Stimulated activated CD4-positive, alpha-beta T cell treated with anti-CD3 and anti-CD28 coated beads, Interleukin-4, amount 100 ng/mL, for 1 hour (primary cell): ENCODE results near the gene NUB1.

Source experiments
- DNase-seq: peaks from one replicate; pipeline ENCODE4 v3.0.0-alpha.2; 2020

Gene NUB1

GRCh38 chr7:151348970-151349369 lies 7.4 kb downstream of the NUB1 start:
- no peak for DNase-seq

DNA sequence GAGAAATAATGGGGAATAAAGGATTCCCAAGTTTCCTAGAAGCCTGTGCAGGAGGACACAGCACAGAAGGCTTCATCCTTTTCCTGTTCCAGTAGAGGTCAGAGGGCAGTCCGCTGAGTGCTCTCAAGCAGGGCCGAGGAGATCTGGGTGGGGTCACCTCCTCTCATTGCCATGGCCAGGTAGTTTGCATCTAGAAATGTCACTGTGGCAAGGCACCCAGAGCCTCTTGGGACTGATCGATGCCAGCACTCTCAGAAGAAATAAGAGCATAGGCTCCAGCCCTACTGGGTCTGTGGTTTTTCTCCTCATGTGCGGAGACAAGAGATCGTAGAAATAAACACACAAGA lies 7.9 kb downstream of the NUB1 start:
- DNase-seq = no peak

- peak; percentile 58 for DNase-seq
Measured at GRCh38 chr7:151351027-151351426, 9.4 kb downstream of the NUB1 start.

DNA sequence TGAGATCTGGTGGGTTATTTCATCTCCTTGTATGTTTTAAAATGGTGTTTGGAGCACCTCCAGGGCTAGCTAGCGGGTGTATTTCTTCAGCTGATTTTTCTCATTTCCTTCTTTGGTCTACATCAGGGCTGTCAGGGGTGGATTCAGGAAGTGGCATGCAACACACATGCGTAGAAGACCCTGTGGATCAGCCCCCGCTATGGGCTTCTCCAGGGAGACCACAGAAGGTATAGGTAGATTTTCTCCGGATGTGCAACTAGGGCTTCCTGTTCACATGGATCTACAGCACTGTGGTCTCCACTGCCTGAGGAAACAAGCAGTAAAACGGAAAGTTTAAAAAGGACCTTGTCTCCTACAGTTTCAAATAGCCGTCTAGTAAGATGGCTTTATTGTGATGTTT lies 10.4 kb downstream of the NUB1 start:
- peak; percentile 26 for DNase-seq

GRCh38 chr7:151352512-151352911 lies 10.9 kb downstream of the NUB1 start:
- no peak for DNase-seq

DNA sequence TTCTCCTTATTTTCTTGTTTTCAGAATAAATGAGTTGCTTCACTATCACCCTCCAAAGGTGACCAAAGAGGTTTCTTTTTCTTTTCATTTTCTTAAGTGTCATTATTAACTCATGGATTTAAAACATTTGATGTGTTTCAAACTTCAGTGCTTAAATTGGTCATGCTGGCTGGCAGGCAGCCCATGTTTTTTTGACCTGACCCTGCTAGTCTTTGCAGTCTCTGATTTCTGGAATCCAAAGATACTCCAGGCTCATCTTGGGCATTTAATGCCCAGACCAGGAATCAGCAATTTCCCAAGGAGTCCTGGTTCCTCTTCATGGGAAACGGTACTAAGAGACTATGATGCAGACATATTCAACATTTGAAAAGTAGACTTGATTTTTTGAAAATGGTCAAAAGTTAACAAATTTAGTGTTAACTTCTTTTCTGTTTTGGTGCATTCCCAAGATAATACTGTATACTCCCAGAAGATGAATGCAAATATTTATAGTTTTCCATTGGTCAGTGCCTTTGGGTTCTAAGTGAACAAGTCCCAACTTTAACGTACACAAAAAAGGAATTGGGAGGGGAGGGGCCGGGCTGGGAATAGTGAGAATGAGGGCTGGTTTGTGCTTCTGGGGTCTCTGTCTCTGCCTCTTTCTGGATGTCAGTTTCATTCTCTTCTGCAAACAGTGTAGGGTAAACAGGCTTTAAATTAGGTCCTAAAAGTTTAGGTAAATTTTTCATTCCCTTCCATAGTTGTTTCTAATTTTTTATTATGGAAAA lies 19.8 kb downstream of the NUB1 start:
- DNase-seq = no peak

GRCh38 chr7:151363182-151363581 lies 21.6 kb downstream of the NUB1 start:
- no peak for DNase-seq

DNA sequence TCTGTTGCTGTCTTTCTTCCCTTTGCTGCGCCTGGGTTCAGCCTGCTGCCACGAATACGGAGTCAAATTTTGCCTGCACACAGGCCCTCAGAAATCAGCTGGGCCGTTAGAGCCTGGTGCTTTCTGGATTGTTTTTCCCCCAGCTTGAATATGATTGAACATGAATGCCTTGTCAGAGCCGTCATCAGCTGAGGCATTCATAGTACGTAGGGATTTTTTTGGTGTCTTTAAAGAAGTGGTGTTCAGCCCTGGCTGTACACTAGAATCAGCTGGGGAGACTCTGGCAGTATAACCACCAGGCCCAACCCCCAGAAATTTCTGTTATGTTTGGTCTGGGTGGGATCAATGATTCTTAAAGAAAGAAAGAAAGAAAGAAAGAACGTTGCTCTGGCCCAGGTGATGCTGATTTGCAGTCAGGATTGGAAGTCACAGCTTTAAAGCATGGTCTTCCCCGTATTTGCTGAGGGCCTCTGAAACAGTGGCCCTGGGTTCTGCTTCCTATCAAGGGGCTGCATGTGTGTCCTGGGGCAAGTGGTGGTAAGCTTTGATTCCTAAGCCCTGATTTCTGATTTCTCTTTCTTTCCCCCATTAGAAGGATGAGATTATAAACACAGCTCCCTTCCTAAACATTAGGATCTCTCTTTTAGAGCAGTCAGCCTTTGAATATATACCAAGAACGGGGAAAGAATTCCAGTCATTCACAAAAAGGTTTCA lies 24.7 kb downstream of the NUB1 start:
- DNase-seq = no peak

DNA sequence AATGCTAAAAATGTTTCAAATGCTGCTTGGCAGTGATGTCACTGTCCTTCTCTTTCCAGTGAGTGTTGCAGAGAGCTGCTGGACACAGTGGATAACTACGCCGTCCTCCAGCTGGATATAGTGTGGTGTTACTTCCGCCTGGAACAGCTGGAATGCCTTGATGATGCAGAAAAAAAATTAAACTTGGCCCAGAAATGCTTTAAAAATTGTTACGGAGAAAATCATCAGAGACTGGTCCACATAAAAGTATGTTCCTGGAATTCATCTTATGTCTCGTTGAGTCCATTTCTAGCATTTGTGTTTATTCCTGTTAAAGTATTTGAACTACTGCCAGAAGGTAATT lies 25.2 kb downstream of the NUB1 start:
- DNase-seq = no peak

- no peak for DNase-seq
Measured at GRCh38 chr7:151367284-151367683, 25.7 kb downstream of the NUB1 start.

- peak; percentile 73 for DNase-seq
Measured at GRCh38 chr7:151368136-151368571, 26.5 kb downstream of the NUB1 start.

DNA sequence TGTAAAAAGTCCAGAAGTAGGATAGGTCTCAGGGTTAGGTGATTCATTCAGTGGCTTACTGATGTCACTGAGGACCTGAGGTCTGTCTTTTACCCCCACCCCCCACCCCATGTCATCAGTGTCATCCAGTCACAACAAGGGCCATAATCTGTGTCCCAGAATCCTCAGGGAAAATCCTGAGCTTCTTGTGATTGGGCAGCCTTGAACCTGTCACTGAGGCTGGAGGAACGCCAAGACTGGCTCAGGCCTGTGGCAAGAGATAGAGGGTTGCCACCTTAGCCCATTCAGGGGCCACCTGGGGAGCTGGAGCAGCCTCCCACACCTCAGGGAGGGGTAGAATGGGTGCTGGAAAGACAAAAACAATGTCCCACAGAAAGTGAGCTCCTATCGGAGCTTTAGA lies 29.7 kb downstream of the NUB1 start:
- no peak for DNase-seq

GRCh38 chr7:151372612-151373265 lies 31.1 kb downstream of the NUB1 start:
- no peak for DNase-seq

- DNase-seq = no peak
Measured at GRCh38 chr7:151373599-151373998, 32.0 kb downstream of the NUB1 start.

GRCh38 chr7:151374139-151374538 lies 32.5 kb downstream of the NUB1 start:
- no peak for DNase-seq

GRCh38 chr7:151374726-151375125 lies 33.1 kb downstream of the NUB1 start:
- DNase-seq = no peak

DNA sequence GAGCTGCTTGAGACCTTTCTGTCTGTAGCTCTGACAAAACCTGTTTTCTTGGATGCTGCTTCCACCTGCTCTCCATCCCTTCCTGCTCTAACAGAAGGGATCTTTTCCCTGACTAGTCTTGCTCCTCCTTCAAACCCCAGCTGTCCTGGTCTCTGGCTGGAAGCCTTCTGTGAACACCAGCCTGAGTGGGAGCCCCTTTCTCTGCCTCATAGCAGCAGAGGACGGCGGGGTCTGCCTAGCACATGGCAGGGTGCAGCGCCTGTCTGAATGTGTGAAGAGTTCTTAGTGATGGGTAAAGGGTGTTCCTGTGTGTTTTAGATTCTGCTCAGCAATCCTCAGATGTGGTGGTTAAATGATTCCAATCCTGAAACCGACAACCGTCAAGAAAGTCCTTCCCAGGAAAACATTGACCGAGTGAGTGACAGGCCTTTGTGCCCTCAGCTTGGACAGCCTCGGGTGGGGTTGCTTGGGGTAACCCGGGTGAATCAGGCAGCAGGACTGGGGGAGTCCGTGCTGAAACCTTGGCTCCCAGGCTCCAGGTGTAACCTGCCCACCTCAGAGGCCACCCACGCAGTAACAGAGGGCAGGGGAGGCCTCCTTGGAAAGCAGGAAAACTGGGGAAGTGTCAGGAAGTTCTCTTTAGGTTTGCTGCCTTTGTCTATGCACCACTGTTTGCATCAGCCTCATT lies 34.1 kb downstream of the NUB1 start:
- DNase-seq = no peak

DNA sequence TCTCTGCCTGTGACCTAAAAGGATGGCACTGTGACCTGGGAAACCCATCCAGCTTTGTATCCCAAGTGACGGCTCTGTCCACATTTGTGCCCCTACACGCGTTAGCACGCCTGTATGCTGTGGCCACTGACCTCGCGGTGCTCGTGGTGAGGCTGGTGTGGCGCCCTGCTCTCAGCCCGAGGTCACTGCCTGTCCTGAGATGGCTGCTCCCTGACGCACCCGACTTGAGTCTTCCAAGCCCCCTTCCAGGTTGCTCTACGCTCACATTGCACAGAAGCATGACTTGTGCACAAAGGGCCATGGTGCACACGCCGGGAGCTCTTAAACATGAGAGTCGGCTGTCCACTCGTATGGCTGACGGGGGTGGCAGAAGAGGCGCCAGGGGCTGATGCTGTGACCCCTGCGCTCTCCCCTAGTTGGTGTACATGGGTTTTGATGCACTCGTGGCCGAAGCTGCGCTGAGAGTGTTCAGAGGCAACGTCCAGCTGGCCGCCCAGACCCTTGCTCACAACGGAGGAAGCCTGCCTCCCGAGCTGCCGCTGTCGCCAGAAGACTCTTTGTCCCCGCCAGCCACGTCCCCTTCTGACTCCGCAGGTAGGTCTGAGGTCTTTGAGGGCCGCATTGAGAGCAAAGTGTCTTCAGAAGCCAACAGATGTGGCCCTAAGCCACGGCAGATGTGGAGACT lies 34.7 kb downstream of the NUB1 start:
- no peak for DNase-seq

GRCh38 chr7:151377406-151377805 lies 35.8 kb downstream of the NUB1 start:
- DNase-seq = no peak

DNA sequence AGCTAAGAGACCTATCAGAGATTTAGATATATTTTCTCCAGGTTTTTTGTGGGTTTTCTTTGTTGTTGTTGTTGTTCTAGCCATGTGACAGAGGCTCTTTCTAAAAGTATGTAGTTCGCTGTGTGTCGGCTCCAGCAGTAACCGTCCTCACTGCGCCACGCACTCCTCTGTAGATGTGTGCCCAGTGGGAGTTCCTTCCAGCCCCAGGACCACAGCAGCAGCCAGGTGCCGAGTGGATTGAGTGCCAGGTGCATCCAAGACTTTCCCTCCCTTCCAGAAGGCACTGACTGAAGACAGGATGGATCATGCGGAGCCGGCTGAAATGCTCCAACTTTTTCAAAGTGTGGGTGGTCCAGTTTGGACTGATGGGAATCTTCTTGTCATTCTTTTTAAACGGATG lies 36.4 kb downstream of the NUB1 start:
- DNase-seq = no peak

- DNase-seq = no peak
Measured at GRCh38 chr7:151378496-151379192, 37.0 kb downstream of the NUB1 start.

DNA sequence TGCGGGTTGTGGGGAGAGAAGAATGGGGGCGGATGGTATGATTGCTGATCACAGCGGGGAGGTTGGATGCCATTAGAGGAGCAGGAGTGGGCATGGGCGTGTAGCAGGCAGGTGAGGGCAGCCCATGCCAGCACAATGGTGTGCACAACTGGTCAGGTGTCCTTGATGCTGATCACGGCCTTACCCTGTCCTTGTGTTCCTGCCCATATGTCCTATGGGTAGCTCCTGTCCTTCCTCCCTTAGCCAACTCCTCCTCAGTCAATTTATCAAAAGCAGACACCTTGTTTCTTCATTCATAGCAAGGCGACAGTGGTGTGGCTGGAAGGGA lies 37.5 kb downstream of the NUB1 start:
- DNase-seq = no peak
